Upper lobe of right lung (tissue), 1 donor: ENCODE data around the gene AQR. TPM values are rescaled to one million over a fixed set of nuclear protein-coding genes. Genes with fewer than 3 reads are reported as not detected.

ENCODE experiments used
- ATAC-seq: fragments of 200-7000 bp; cut with Tn5 transposase; one replicate; pipeline ENCODE4 v1.9.1; 2020; ENCODE audit warnings: mild to moderate bottlenecking, moderate library complexity
- DNase-seq: peaks from one replicate; pipeline ENCODE4 v3.0.0-alpha.2; 2020
- H3K27ac ChIP-seq: fragments of 200-600 bp; one replicate; pipeline ENCODE4 v1.8.0; 2022
- H3K27me3 ChIP-seq: fragments of 200-600 bp; one replicate; pipeline ENCODE4 v1.8.0; 2022; ENCODE audit warnings: mild to moderate bottlenecking
- H3K36me3 ChIP-seq: fragments of 200-600 bp; one replicate; pipeline ENCODE4 v1.8.0; 2022
- H3K4me1 ChIP-seq: fragments of 200-600 bp; one replicate; pipeline ENCODE4 v1.8.0; 2022
- H3K4me3 ChIP-seq: fragments of 200-600 bp; one replicate; pipeline ENCODE4 v1.8.0; 2022; ENCODE audit warnings: mild to moderate bottlenecking
- H3K9me3 ChIP-seq: fragments of 200-600 bp; one replicate; pipeline ENCODE4 v1.8.0; 2022
- intact Hi-C: fragments of 100-400 bp; cut with DNase I; formaldehyde crosslinking; loops from one replicate; pipeline ENCODE4 v1.11.0; 2022
- total RNA-seq: library from RNA; stranded (reverse); fragmentation: NEBNext Ultra II Directional; extraction: Animal tissue kit (Norgen Biotek cat#: 25700); gene quantifications from one replicate; pipeline ENCODE4 v1.2.1, GENCODE V29; 2021
- TF ChIP-seq, protein P1 (sequence below): fragments of 200-600 bp; IDR thresholded peaks from one replicate; pipeline ENCODE4 v1.8.0; 2022; ENCODE audit warnings: antibody characterized with exemption
- donor health status: DM: no; HTN: yes; CAD: no; lungs with severe emphysema.

AQR gene
- total RNA-seq, 1 donor from 2014 or later: 28.2 TPM

DNA sequence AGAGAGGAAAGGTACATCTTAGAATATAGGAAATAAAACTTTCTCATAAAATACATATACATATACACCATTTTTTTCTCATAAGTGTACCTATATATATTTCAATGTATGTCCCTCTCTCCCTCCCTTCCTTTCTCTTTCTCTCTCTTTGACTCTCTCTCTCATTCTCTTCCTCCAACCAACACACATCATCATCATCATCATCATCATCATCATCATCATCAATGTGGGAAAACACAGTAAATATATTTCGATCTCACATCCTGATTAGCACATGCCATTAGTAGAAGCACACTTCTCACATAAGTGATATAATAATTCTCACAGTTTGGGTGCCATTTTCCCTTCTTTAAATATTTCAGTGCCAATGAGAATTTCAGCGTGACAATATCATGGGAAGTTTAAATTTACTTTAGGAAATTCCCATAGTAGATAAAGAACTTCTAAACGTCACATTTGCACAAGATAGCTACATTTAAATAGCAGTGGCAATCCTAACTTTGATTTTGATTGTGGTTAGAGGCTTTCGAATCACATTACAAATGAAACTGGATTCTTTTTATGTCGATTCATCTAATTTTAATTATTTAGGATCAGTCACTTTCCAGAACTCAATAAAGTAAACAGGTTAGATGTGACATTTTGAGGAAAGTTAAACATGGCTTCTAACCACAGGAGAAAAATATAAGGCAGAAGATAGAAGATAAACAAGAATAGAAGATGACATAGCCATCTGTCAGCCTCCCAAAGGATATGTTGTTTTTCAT, 141.2 kb downstream of the AQR start:
- ATAC-seq: no peak
- Histone ChIP-seq H3K27me3 (peaks cover 4% of the 10 kb centered on the region), H3K9me3 (no peaks in the 10 kb centered on the region), H3K4me3 (no peak overlapping the region), H3K27ac (no peak overlapping the region), H3K4me1 (no peaks in the 10 kb centered on the region), H3K36me3 (no peaks in the 10 kb centered on the region)
- DNase-seq: no peak
- intact Hi-C loops: no loop called here
- TF ChIP-seq, protein P1, sequence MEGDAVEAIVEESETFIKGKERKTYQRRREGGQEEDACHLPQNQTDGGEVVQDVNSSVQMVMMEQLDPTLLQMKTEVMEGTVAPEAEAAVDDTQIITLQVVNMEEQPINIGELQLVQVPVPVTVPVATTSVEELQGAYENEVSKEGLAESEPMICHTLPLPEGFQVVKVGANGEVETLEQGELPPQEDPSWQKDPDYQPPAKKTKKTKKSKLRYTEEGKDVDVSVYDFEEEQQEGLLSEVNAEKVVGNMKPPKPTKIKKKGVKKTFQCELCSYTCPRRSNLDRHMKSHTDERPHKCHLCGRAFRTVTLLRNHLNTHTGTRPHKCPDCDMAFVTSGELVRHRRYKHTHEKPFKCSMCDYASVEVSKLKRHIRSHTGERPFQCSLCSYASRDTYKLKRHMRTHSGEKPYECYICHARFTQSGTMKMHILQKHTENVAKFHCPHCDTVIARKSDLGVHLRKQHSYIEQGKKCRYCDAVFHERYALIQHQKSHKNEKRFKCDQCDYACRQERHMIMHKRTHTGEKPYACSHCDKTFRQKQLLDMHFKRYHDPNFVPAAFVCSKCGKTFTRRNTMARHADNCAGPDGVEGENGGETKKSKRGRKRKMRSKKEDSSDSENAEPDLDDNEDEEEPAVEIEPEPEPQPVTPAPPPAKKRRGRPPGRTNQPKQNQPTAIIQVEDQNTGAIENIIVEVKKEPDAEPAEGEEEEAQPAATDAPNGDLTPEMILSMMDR: no peak

DNA sequence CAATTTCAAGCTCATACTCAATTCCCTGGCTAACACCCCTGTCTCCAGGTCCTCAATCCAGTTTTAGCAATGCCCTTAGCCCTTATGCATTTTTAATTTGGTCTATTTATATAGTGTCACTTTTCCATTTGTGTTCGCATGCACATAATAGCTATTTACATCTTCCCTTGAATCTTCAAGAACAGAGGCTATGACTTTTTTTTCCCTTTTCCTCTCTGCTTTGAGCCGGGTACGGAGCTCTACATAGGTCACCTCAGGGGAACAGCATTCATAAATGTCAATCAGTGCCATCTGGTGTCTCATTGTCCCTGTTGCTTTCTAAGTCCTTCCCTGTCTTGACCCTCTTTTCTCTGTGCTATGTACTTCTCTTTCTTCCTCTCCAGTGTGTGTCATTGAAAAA, 147.7 kb downstream of the AQR start:
- ATAC-seq: no peak
- H3K9me3 ChIP-seq: no peaks in the 10 kb centered on the region
- H3K4me3 ChIP-seq: no peak overlapping the region
- H3K27me3 ChIP-seq: peaks cover 4% of the 10 kb centered on the region
- no peak for DNase-seq
- intact Hi-C loops: no loop called here
- no peaks in the 10 kb centered on the region for H3K4me1 ChIP-seq
- TF ChIP-seq, protein P1: no peak
- H3K36me3 ChIP-seq: no peaks in the 10 kb centered on the region
- H3K27ac ChIP-seq: no peak overlapping the region

DNA sequence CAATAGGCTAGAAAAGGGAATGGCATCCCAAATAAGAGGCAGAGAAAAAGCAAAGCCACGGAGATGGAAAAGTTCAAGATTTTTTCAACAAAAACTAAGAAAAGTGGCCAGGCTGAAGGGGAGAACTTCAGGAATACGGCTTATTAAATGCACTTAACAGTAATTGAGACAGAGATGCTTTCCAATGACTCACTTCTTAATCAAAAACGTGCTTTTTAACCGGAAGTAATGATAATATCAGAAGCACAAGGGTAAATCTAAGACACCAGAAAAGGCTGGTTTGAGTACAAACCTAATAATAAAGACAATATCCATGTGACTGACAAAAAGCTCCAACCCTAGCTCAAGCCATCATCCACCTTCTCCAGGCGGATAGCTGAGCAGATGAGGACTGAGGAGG, 149.4 kb downstream of the AQR start:
- TF ChIP-seq, protein P1: no peak
- intact Hi-C loops: no loop called here
- Histone ChIP-seq H3K4me1 (no peaks in the 10 kb centered on the region), H3K9me3 (no peaks in the 10 kb centered on the region), H3K27ac (no peak overlapping the region), H3K4me3 (no peak overlapping the region), H3K27me3 (peaks cover 4% of the 10 kb centered on the region), H3K36me3 (no peaks in the 10 kb centered on the region)
- no peak for ATAC-seq
- no peak for DNase-seq

DNA sequence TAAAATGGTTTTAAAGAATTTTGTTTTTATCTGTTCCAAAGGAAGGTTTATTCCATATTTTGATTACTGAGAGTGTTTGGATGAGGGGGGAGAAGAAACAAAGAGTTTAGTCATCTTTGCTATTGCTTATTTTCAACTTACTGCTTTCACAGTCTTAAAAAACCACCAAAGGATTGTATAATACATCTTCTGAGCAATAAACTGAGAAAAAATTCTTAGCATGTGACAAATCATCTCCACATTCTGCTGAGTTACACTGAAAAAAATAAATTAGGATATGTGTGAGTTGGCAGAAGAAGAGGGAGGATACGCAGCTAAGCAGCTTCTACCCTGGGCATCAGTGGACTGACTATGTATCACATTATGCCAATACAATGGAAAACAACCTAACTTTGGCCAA, 151.0 kb downstream of the AQR start:
- ATAC-seq (no peak), DNase-seq (no peak)
- Histone ChIP-seq H3K4me1 (no peaks in the 10 kb centered on the region), H3K4me3 (no peak overlapping the region), H3K27ac (no peak overlapping the region), H3K9me3 (no peaks in the 10 kb centered on the region), H3K36me3 (no peaks in the 10 kb centered on the region), H3K27me3 (no peaks in the 10 kb centered on the region)
- TF ChIP-seq, protein P1: no peak
- intact Hi-C loops: no loop called here

DNA sequence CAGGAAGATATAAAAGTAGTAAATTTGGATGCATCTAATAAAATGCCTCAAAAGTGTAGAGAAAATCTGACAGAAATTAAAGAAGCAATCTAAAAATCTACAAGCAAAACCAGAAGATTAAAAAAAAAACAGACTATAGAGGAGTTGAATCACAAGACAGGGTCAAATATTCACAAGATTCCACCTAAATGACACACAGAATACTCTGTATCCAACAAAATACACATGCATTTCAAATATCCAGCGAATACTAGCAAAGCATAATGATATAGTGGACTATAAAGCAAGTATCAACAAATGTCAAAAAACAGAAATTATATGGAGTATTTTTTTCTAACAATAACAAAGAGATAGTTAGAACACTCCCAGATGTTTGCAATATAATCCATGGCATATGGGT, 153.7 kb downstream of the AQR start:
- no peaks in the 10 kb centered on the region for H3K36me3 ChIP-seq
- TF ChIP-seq, protein P1: no peak
- no peaks in the 10 kb centered on the region for H3K27me3 ChIP-seq
- no peak overlapping the region for H3K4me3 ChIP-seq
- H3K27ac ChIP-seq: no peak overlapping the region
- H3K4me1 ChIP-seq: no peaks in the 10 kb centered on the region
- no peak for ATAC-seq
- no peaks in the 10 kb centered on the region for H3K9me3 ChIP-seq
- intact Hi-C loops: no loop called here
- no peak for DNase-seq
